IMR-90 (cell line): ENCODE data around the gene VMAC.

Source experiments
- BHLHE40 ChIP-seq: fragments of 150-350 bp; IDR thresholded peaks from 2 replicates; pipeline ENCODE4 v1.6.1; 2016; ENCODE audit warnings: mild to moderate bottlenecking, low read depth, low read length
- CEBPB ChIP-seq: IDR thresholded peaks from 2 replicates; pipeline ENCODE4 v1.6.1; 2012; ENCODE audit warnings: low read depth, low read length, improper control_type of control experiment
- CTCF ChIP-seq: conservative IDR thresholded peaks from 2 replicates; pipeline ENCODE4 v1.5.1; 2012; ENCODE audit warnings: mild to moderate bottlenecking, low read depth, low read length, improper control_type of control experiment
- MAFK ChIP-seq: IDR thresholded peaks from 2 replicates; pipeline ENCODE4 v1.6.1; 2012; ENCODE audit warnings: low read depth, low read length, improper control_type of control experiment
- MAZ ChIP-seq: IDR thresholded peaks from 2 replicates; pipeline ENCODE4 v1.6.1; 2012; ENCODE audit warnings: low read depth, mild to moderate bottlenecking, low read length, improper control_type of control experiment, moderate library complexity, borderline replicate concordance
- POLR2A ChIP-seq: IDR thresholded peaks from 2 replicates; pipeline ENCODE4 v1.6.1; 2012; ENCODE audit warnings: mild to moderate bottlenecking, low read depth, low read length
- RAD21 ChIP-seq: IDR thresholded peaks from 2 replicates; pipeline ENCODE4 v1.6.1; 2012; ENCODE audit warnings: low read length, improper control_type of control experiment
- RCOR1 ChIP-seq: IDR thresholded peaks from 2 replicates; pipeline ENCODE4 v1.6.1; 2012; ENCODE audit warnings: mild to moderate bottlenecking, low read length, improper control_type of control experiment; ENCODE audit not compliant: insufficient replicate concordance
- RFX5 ChIP-seq: IDR thresholded peaks from 2 replicates; pipeline ENCODE4 v1.8.0; 2012; ENCODE audit warnings: low read depth, mild to moderate bottlenecking, low read length, moderate library complexity
- SMC3 ChIP-seq: fragments of 150-350 bp; IDR thresholded peaks from 2 replicates; pipeline ENCODE4 v1.6.1; 2016; ENCODE audit warnings: low read depth, mild to moderate bottlenecking, antibody characterized with exemption, low read length, moderate library complexity
- USF2 ChIP-seq: fragments of 150-350 bp; IDR thresholded peaks from 2 replicates; pipeline ENCODE4 v1.6.1; 2017; ENCODE audit warnings: mild to moderate bottlenecking, antibody characterized with exemption, low read length, low read depth
- TF ChIP-seq, protein P1 (sequence below): fragments of 150-350 bp; IDR thresholded peaks from 2 replicates; pipeline ENCODE4 v1.6.1; 2016; ENCODE audit warnings: low read depth, mild to moderate bottlenecking, low read length, moderate library complexity, borderline replicate concordance

GRCh38 chr19:5953030-5953589 lies 48.4 kb downstream of the VMAC start:
- TF ChIP-seq POLR2A (no peak), CTCF (no peak), CEBPB (peak; percentile 69), RAD21 (no peak), SMC3 (no peak), BHLHE40 (no peak), MAZ (no peak), MAFK (no peak), USF2 (no peak), RCOR1 (no peak), RFX5 (no peak)
- TF ChIP-seq, protein P1, sequence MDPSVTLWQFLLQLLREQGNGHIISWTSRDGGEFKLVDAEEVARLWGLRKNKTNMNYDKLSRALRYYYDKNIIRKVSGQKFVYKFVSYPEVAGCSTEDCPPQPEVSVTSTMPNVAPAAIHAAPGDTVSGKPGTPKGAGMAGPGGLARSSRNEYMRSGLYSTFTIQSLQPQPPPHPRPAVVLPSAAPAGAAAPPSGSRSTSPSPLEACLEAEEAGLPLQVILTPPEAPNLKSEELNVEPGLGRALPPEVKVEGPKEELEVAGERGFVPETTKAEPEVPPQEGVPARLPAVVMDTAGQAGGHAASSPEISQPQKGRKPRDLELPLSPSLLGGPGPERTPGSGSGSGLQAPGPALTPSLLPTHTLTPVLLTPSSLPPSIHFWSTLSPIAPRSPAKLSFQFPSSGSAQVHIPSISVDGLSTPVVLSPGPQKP, result no peak
